NCI-H1105 (cell line): ENCODE measurements around the gene MLF2.

Source experiments
- DNase-seq: peaks from one replicate; lab custom pipeline; 2025; lab: John Stamatoyannopoulos, UW

The MLF2 gene

GRCh38 chr12:6752921-6753771, at the start of gene MLF2:
MLF2 (minus strand) TSS chr12:6753141; CDS start chr12:6752334, 807 bp downstream.
- peak; percentile 96 for DNase-seq

- DNase-seq: no peak
Measured at GRCh38 chr12:6799147-6799546, 46.2 kb upstream of the MLF2 start.

- no peak for DNase-seq
Measured at GRCh38 chr12:6796576-6796975, 43.6 kb upstream of the MLF2 start.

GRCh38 chr12:6795088-6795487, 42.1 kb upstream of the MLF2 start:
- no peak for DNase-seq

- no peak for DNase-seq
Measured at GRCh38 chr12:6792522-6793201, 39.7 kb upstream of the MLF2 start.

GRCh38 chr12:6791931-6792520, 39.1 kb upstream of the MLF2 start:
- no peak for DNase-seq

- no peak for DNase-seq
Measured at GRCh38 chr12:6790496-6791150, 37.7 kb upstream of the MLF2 start.

- DNase-seq: no peak
Measured at GRCh38 chr12:6788972-6789924, 36.3 kb upstream of the MLF2 start, which contains the start of gene CD4. CD4 (plus strand) TSS chr12:6789528; CDS start chr12:6800139, 10,611 bp downstream.

- DNase-seq: no peak
Measured at GRCh38 chr12:6787309-6787708, 34.4 kb upstream of the MLF2 start.

GRCh38 chr12:6786416-6787094, 33.6 kb upstream of the MLF2 start:
- no peak for DNase-seq

- DNase-seq: no peak
Measured at GRCh38 chr12:6784761-6785160, 31.8 kb upstream of the MLF2 start.

- DNase-seq: no peak
Measured at GRCh38 chr12:6784296-6784695, 31.4 kb upstream of the MLF2 start.

GRCh38 chr12:6783828-6784227, 30.9 kb upstream of the MLF2 start:
- DNase-seq: no peak

GRCh38 chr12:6782850-6783566, 30.1 kb upstream of the MLF2 start:
- DNase-seq: no peak

GRCh38 chr12:6782119-6782518, 29.2 kb upstream of the MLF2 start:
- DNase-seq: no peak

- no peak for DNase-seq
Measured at GRCh38 chr12:6780573-6780972, 27.6 kb upstream of the MLF2 start.

GRCh38 chr12:6779708-6780432, 26.9 kb upstream of the MLF2 start:
- no peak for DNase-seq

GRCh38 chr12:6778574-6779550, 25.9 kb upstream of the MLF2 start:
- DNase-seq: peak; percentile 93
